Heart right ventricle (tissue), 16 donors: Measurements from ENCODE around the gene OSBPL5. TPM values are rescaled to one million over a fixed set of nuclear protein-coding genes. Genes with fewer than 3 reads are reported as not detected.

Experiments used
- ATAC-seq, 8 donors: fragments of 200-7000 bp; cut with Tn5 transposase; one replicate each; pipeline ENCODE4 v1.9.1; 2020; ENCODE audit warnings: mild to moderate bottlenecking in 8 of 8, moderate library complexity in 8 of 8, moderate number of reproducible peaks in 1 of 8
- DNase-seq, 2 donors: peaks; one replicate each; pipeline ENCODE4 v3.0.0-alpha.2; 2020
- H3K27ac ChIP-seq, 10 donors: fragments of 200-600 bp; sonication (generic) in 2 of 10; one replicate each; pipeline versions ENCODE4 v1.5.0 to v1.8.0; 2020 to 2022; ENCODE audit warnings: mild to moderate bottlenecking in 3 of 10
- H3K27me3 ChIP-seq, 7 donors: fragments of 200-600 bp; one replicate each; pipeline ENCODE4 v1.8.0; 2021 to 2022; ENCODE audit warnings: mild to moderate bottlenecking in 2 of 7
- H3K36me3 ChIP-seq, 9 donors: fragments of 200-600 bp; sonication (generic) in 1 of 9; one replicate each; pipeline versions ENCODE4 v1.5.0 to v1.8.0; 2020 to 2022; ENCODE audit warnings: mild to moderate bottlenecking in 2 of 9
- H3K4me1 ChIP-seq, 9 donors: fragments of 200-600 bp; sonication (generic) in 1 of 9; one replicate each; pipeline versions ENCODE4 v1.5.0 to v1.8.0; 2020 to 2022; ENCODE audit warnings: mild to moderate bottlenecking in 4 of 9
- H3K4me3 ChIP-seq, 10 donors: fragments of 200-600 bp; sonication (generic) in 2 of 10; one replicate each; pipeline versions ENCODE4 v1.5.0 to v1.8.0; 2020 to 2022; ENCODE audit warnings: mild to moderate bottlenecking in 7 of 10, moderate library complexity in 2 of 10
- H3K9me3 ChIP-seq, 11 donors: fragments of 200-600 bp in 10 of 11; sonication (generic) in 2 of 11; one replicate each; pipeline versions ENCODE4 v1.5.0 to v1.8.0; 2013 to 2022; ENCODE audit warnings: mild to moderate bottlenecking in 2 of 11, control low read depth in 1 of 11, moderate library complexity in 1 of 11
- WGBS, 2 donors: extraction: QIAGEN DNeasy Blood & Tissue Kit; methylation state at CpG; one replicate each; pipeline ENCODE4 v1.1.7; 2013; ENCODE audit warnings: inconsistent platforms in 1 of 2; 5-methylcytosine and 5-hydroxymethylcytosine counted together
- intact Hi-C, 10 donors: fragments of 100-400 bp; cut with DNase I; formaldehyde crosslinking; loops; one replicate each; pipeline versions ENCODE4 v1.11.1 to v1.14.2; 2022
- polyA plus RNA-seq, 2 donors: library from polyadenylated mRNA; stranded (reverse); fragments of 200-250 nt; gene quantifications; one replicate each; pipeline ENCODE4 v1.2.3, GENCODE V29; 2013
- total RNA-seq, 10 donors: library from RNA; stranded (reverse); fragmentation: NEBNext Ultra II Directional in 3 of 10; extraction: Animal tissue kit (Norgen Biotek cat#: 25700) in 3 of 10; gene quantifications; one replicate each; pipeline versions ENCODE4 v1.2.1 to v1.2.4, GENCODE V29; 2021 to 2023
- TF ChIP-seq, protein P1 (sequence below), 9 donors: fragments of 200-600 bp; sonication (generic) in 2 of 9; IDR thresholded peaks; one replicate each; pipeline versions ENCODE4 v1.5.0 to v1.8.0; 2021 to 2022; ENCODE audit warnings: antibody characterized with exemption in 9 of 9, mild to moderate bottlenecking in 5 of 9, moderate library complexity in 1 of 9
- donor health status: Arrhythmogenic right ventricular cardiomyopathy.
- donor health status: ischemic (EF 13 %, LVEDD 7.1; RV severe dilation, severe dysfunction).
- donor health status: healthy with polysubstance abuse.
- donor health status: DM: no; HTN: yes; CAD: no.
- donor health status: DM: no; HTN: no; CAD: no.
- donor health status: ischemic (EF 25% LVEDD 6.9; RV normal size, moderate dysfunction).
- donor health status: ischemic (EF 25% LVEDD 5.7; RV mildly dilated, moderate dysfunction).
- donor health status: healthy.
- donor health status: DM: yes; HTN: yes; CAD: no.
- donor health status: Ischemic cardiomyopathy.
- donor health status: ischemic (EF 35%, LVEDD 5.7; RV mildly dilated, moderate dysfunction).
- donor health status: nonischemic (EF 11% LVEDD 7.7; RV severe dilation, severe dysfunction).
- donor health status: DM: yes; HTN: yes; CAD: no.
- donor health status: PGD.
- donor health status: ischemic (EF 29% LVEDD 5.4; RV normal size, mild dysfunction).
- donor health status: nonischemic (EF 23%, LVEDD 6.1; RV moderate dilation, normal function).

Gene OSBPL5
- total and polyA plus RNA-seq, 12 donors: 10.4 to 18.7 (median 15.5) TPM

GRCh38 chr11:3122775-3123201 is 42.3 kb downstream of the OSBPL5 start:
- Histone ChIP-seq H3K36me3 (peaks cover 0 to 82% (median 8%) of the 10 kb centered on the region in 9 donors), H3K4me1 (peaks cover 14 to 48% (median 44%) of the 10 kb centered on the region in 9 donors), H3K4me3 (no peak overlapping the region), H3K27ac (peak overlapping the region in 2 of 10 donors; percentile 66 to 68), H3K9me3 (no peaks in the 10 kb centered on the region), H3K27me3 (no peaks in the 10 kb centered on the region)
- WGBS, 2 donors: 95% methylated on average over 13 of the region's 13 CpGs
- DNase-seq (peak in 1 of 2 donors; percentile 17), ATAC-seq (no peak)
- TF ChIP-seq, protein P1, sequence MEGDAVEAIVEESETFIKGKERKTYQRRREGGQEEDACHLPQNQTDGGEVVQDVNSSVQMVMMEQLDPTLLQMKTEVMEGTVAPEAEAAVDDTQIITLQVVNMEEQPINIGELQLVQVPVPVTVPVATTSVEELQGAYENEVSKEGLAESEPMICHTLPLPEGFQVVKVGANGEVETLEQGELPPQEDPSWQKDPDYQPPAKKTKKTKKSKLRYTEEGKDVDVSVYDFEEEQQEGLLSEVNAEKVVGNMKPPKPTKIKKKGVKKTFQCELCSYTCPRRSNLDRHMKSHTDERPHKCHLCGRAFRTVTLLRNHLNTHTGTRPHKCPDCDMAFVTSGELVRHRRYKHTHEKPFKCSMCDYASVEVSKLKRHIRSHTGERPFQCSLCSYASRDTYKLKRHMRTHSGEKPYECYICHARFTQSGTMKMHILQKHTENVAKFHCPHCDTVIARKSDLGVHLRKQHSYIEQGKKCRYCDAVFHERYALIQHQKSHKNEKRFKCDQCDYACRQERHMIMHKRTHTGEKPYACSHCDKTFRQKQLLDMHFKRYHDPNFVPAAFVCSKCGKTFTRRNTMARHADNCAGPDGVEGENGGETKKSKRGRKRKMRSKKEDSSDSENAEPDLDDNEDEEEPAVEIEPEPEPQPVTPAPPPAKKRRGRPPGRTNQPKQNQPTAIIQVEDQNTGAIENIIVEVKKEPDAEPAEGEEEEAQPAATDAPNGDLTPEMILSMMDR (IDR thresholded peaks at IDR 0.05): no peak
- intact Hi-C loops: loop anchor here in 4 of 10 donors (5.0 to 10.0 kb wide), 3 partner anchors 40 to 95 kb away; partner anchors contain the start of gene MRGPRG (in 1 of the 4)

DNA sequence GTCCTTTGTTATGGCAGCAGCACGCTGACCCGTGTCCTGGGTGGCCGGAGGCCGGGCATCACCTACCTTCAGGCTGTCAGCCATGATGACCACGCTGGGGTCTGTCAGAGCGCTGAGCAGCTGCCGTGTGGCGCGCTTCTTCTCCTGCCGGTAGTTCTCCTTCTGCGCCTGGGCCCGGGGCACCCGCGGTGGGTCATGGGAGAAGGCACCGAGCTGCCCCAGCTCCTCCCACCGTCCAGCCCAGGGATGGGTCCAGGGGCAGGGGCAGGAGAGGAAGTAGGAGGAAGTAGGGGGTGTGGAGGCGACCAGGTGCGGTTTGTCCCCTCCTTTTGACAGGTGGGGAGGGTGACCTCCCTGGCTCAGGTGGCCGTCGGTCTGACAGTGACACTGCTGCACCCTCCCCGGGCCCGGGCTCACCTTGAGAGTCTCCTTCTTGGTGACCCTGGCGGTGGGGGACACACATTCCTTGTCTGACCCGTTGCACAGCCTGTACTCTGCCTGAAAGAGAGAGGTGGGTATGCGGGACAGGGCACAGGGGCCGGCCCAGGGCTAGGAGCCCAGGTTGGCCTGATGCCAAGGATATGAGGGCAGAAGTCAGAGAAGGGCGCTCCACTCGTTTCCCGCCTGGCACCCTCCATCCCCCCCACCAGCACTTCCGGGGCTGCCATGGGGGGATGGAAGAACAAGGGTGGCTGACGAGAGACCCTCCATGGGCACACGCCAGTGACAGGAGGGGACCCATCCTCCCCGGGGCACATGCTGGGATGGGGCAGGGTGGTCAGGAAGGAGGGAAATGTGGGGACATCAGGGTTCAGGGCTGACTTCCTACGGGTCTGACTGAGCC is 43.0 kb downstream of the OSBPL5 start:
- no peaks in the 10 kb centered on the region for H3K9me3 ChIP-seq
- TF ChIP-seq, protein P1 (IDR thresholded peaks at IDR 0.05): no peak
- H3K4me3 ChIP-seq: no peak overlapping the region
- peaks cover 14 to 41% (median 39%) of the 10 kb centered on the region in 9 donors for H3K4me1 ChIP-seq
- intact Hi-C loops: loop anchor here in 4 of 10 donors (5.0 to 10.0 kb wide), 3 partner anchors 40 to 95 kb away; partner anchors contain the start of gene MRGPRG (in 1 of the 4)
- H3K27me3 ChIP-seq: no peaks in the 10 kb centered on the region
- peaks cover 0 to 88% (median 8%) of the 10 kb centered on the region in 9 donors for H3K36me3 ChIP-seq
- H3K27ac ChIP-seq: no peak overlapping the region
- DNase-seq: peak in 1 of 2 donors; percentile 15
- WGBS, 2 donors: 90% methylated on average over 34 of the region's 34 CpGs
- no peak for ATAC-seq

GRCh38 chr11:3121416-3121815 is 43.7 kb downstream of the OSBPL5 start:
- no peak overlapping the region for H3K27ac ChIP-seq
- intact Hi-C loops: loop anchor here in 4 of 10 donors (5.0 to 10.0 kb wide), 3 partner anchors 41 to 96 kb away; partner anchors contain the start of gene MRGPRG (in 1 of the 4)
- H3K36me3 ChIP-seq: peaks cover 0 to 96% (median 8%) of the 10 kb centered on the region in 9 donors
- no peaks in the 10 kb centered on the region for H3K27me3 ChIP-seq
- WGBS, 2 donors: 96 to 98% methylated on average over 10 of the region's 10 CpGs
- peaks cover 13 to 34% (median 31%) of the 10 kb centered on the region in 9 donors for H3K4me1 ChIP-seq
- no peak overlapping the region for H3K4me3 ChIP-seq
- TF ChIP-seq, protein P1 (IDR thresholded peaks at IDR 0.05): no peak
- no peak for ATAC-seq
- no peak for DNase-seq
- H3K9me3 ChIP-seq: no peaks in the 10 kb centered on the region

DNA sequence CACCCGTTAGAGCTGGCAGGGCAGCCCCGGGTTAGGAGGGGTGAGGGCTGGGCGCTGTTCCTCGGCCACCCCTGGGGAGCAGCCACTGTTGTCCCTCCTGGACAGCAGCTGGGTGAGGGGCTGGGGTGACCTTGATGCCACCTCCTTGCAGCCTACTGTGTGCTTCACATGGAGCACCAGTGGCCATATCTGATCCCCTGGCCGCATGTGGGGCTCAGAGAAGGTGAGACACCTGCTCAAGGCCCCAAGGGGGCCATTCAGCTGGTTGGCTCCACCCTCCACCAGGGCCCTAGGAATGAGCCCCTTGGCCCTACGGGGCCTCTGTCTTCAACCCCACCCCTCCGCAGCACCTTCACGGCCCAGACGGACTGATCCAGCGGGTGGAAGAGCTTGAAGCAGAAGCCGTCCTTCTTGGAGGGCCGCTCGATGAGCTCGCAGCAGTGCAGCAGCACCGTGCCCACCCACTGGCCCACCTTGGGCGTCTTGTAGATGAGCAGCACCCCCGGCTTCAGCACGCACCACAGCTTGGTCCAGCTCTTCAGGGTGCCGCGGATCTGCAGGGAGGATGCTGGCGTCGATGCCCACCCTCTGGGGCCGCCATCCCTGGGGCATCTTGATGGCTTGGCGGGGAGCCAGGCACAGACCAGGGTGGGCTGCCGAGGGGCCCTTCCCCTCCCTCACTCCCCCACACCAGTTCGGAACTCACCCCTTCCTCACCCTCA is 44.9 kb downstream of the OSBPL5 start:
- WGBS, 2 donors: 93 to 95% methylated on average over 26 of the region's 26 CpGs
- ATAC-seq (no peak), DNase-seq (peak in 1 of 2 donors; percentile 12)
- Histone ChIP-seq H3K4me1 (peaks cover 13 to 26% (median 25%) of the 10 kb centered on the region in 9 donors), H3K9me3 (peaks cover 0 to under 1% (median 0%) of the 10 kb centered on the region in 11 donors), H3K36me3 (peaks cover 0 to 100% (median 8%) of the 10 kb centered on the region in 9 donors), H3K4me3 (no peak overlapping the region), H3K27me3 (no peaks in the 10 kb centered on the region), H3K27ac (no peak overlapping the region)
- intact Hi-C loops: loop anchor here in 4 of 10 donors (5.0 to 10.0 kb wide), 3 partner anchors 42 to 97 kb away; partner anchors contain the start of gene MRGPRG (in 1 of the 4)
- TF ChIP-seq, protein P1 (IDR thresholded peaks at IDR 0.05): no peak
